GM12878 (cell line): ENCODE measurements around the gene JOSD2. TPM values are rescaled to one million over a fixed set of nuclear protein-coding genes. Genes with fewer than 3 reads are reported as not detected.

Experiments used
- ATAC-seq: fragments of 200-7000 bp; cut with Tn5 transposase; 3 replicates; pipeline ENCODE4 v1.9.1; 2020; ENCODE audit warnings: mild to moderate bottlenecking, moderate library complexity
- BruUV-seq: library from RNA; stranded (reverse); fragments of 400-500 nt; replicated peaks from 2 replicates; lab custom pipeline; 2021; lab: Mats Ljungman, UMichigan
- CTCF ChIA-PET: fragments of 300-600 bp; sonication (Branson Sonifier 250); formaldehyde crosslinking; extraction: SDS; loops from one replicate; lab custom pipeline; 2021; ENCODE audit warnings: inconsistent platforms; lab: Yijun Ruan, JAX
- POLR2A ChIA-PET: fragments of 350-600 bp; formaldehyde crosslinking; extraction: SDS; loops from one replicate; lab custom pipeline; 2021; ENCODE audit warnings: inconsistent platforms; lab: Charles Lee
- RAD21 ChIA-PET: fragments of 300-600 bp; sonication (Branson Sonifier 250); formaldehyde crosslinking; loops from one replicate; lab custom pipeline; 2023; ENCODE audit warnings: antibody characterized with exemption; ENCODE audit not compliant: unreplicated experiment; lab: Charles Lee
- SMC1A ChIA-PET: fragments of 300-600 bp; sonication (Branson Sonifier 250); formaldehyde crosslinking; loops from one replicate; lab custom pipeline; 2023; ENCODE audit not compliant: unreplicated experiment, uncharacterized antibody; lab: Charles Lee
- DNase-seq: peaks from one replicate; pipeline ENCODE4 v3.0.0-alpha.2; 2011; ENCODE audit warnings: low read depth, low spot score
- FAIRE-seq: peaks from 3 replicates; lab custom pipeline; 2011; peaks lifted over from hg19 to GRCh38; lab: Jason Lieb, UNC
- H2AFZ ChIP-seq: 2 replicates; pipeline ENCODE4 v1.6.0; 2011; ENCODE audit warnings: low read depth, low read length, control low read depth; ENCODE audit not compliant: control insufficient read depth
- H3K27ac ChIP-seq: 2 replicates; pipeline ENCODE4 v1.5.1; 2011; ENCODE audit warnings: control low read depth; ENCODE audit not compliant: control insufficient read depth, insufficient read depth
- H3K27me3 ChIP-seq, 2 experiments: replicated peaks in 1 of 2; 2 replicates each; pipeline versions ENCODE4 v1.6.0 to v1.6.1; 2011; ENCODE audit warnings: low read length in 1 of 2; ENCODE audit not compliant: control insufficient read depth in 2 of 2, insufficient read depth in 2 of 2
- H3K36me3 ChIP-seq, 2 experiments: 2 replicates each; pipeline ENCODE4 v1.5.1; 2011; ENCODE audit warnings: low read length in 1 of 2; ENCODE audit not compliant: control insufficient read depth in 2 of 2, insufficient read depth in 2 of 2
- H3K4me1 ChIP-seq: 2 replicates; pipeline ENCODE4 v1.6.1; 2011; ENCODE audit warnings: mild to moderate bottlenecking, low read length, moderate library complexity, mixed read lengths; ENCODE audit not compliant: control insufficient read depth, insufficient read depth
- H3K4me2 ChIP-seq: 2 replicates; pipeline ENCODE4 v1.6.0; 2011; ENCODE audit warnings: control low read depth; ENCODE audit not compliant: control insufficient read depth, insufficient read depth
- H3K4me3 ChIP-seq: fragments of 200-600 bp; sonication (generic); 2 replicates; pipeline ENCODE4 v1.5.1; 2016
- H3K79me2 ChIP-seq: 2 replicates; pipeline ENCODE4 v1.6.0; 2011; ENCODE audit warnings: low read length; ENCODE audit not compliant: control insufficient read depth, insufficient read depth
- H3K9ac ChIP-seq: 2 replicates; pipeline ENCODE4 v1.8.0; 2011; ENCODE audit warnings: low read length, control low read depth, mixed read lengths; ENCODE audit not compliant: control insufficient read depth, insufficient read depth
- H3K9me3 ChIP-seq: replicated peaks from 3 replicates; pipeline ENCODE4 v1.5.1; 2011; ENCODE audit warnings: mild to moderate bottlenecking, low read length; ENCODE audit not compliant: control insufficient read depth, insufficient read depth
- H4K20me1 ChIP-seq: 2 replicates; pipeline ENCODE4 v1.6.0; 2011; ENCODE audit not compliant: control insufficient read depth, insufficient read depth
- ASH2L ChIP-seq: fragments of 300-600, 200-600 bp; sonication (generic); IDR thresholded peaks from 2 replicates; pipeline ENCODE4 v1.6.1; 2017; ENCODE audit warnings: low read depth, mild to moderate bottlenecking, borderline replicate concordance
- ATF3 ChIP-seq: IDR thresholded peaks from 2 replicates; pipeline ENCODE4 v1.6.1; 2011; ENCODE audit warnings: low read depth, mild to moderate bottlenecking, low read length, moderate library complexity, borderline replicate concordance; ENCODE audit errors: extremely low read depth
- CREM ChIP-seq: IDR thresholded peaks from 2 replicates; pipeline ENCODE4 v1.6.1; 2014; ENCODE audit warnings: antibody characterized with exemption, low read depth
- HDAC6 ChIP-seq: fragments of 200-600 bp; sonication (generic); IDR thresholded peaks from one replicate; pipeline ENCODE4 v1.8.0; 2017; ENCODE audit warnings: antibody characterized with exemption; ENCODE audit not compliant: unreplicated experiment
- IRF3 ChIP-seq: fragments of 450-650 bp; IDR thresholded peaks from 2 replicates; pipeline ENCODE4 v1.6.1; 2014; ENCODE audit warnings: mild to moderate bottlenecking
- IRF5 ChIP-seq: fragments of 450-650 bp; IDR thresholded peaks from 2 replicates; pipeline ENCODE4 v1.6.1; 2017; ENCODE audit warnings: borderline replicate concordance
- KAT2A ChIP-seq: conservative IDR thresholded peaks from 2 replicates; pipeline ENCODE4 v1.6.1; 2011; ENCODE audit warnings: low read depth, low read length; ENCODE audit not compliant: control insufficient read depth
- MEF2B ChIP-seq: fragments of 450-650 bp; IDR thresholded peaks from 2 replicates; pipeline ENCODE4 v1.6.1; 2018; ENCODE audit warnings: mild to moderate bottlenecking, moderate library complexity; ENCODE audit not compliant: partially characterized antibody, poor library complexity, severe bottlenecking
- NFYA ChIP-seq: IDR thresholded peaks from 2 replicates; pipeline ENCODE4 v1.6.1; 2011; ENCODE audit warnings: low read depth, mild to moderate bottlenecking, low read length, improper control_type of control experiment, borderline replicate concordance
- RELB ChIP-seq: fragments of 450-650 bp; IDR thresholded peaks from 2 replicates; pipeline ENCODE4 v1.6.1; 2017; ENCODE audit warnings: low read depth, mild to moderate bottlenecking, moderate library complexity
- SMARCA5 ChIP-seq: fragments of 450-650 bp; IDR thresholded peaks from 2 replicates; pipeline ENCODE4 v1.6.1; 2017; ENCODE audit warnings: mild to moderate bottlenecking
- SPI1 ChIP-seq: IDR thresholded peaks from 2 replicates; pipeline ENCODE4 v1.6.1; 2011; ENCODE audit warnings: low read depth, mild to moderate bottlenecking, low read length, moderate library complexity, borderline replicate concordance; ENCODE audit not compliant: insufficient read depth
- TCF7 ChIP-seq: IDR thresholded peaks from 2 replicates; pipeline ENCODE4 v1.6.1; 2014; ENCODE audit warnings: antibody characterized with exemption, borderline replicate concordance
- WRNIP1 ChIP-seq: IDR thresholded peaks from 2 replicates; pipeline ENCODE4 v1.6.1; 2011; ENCODE audit warnings: low read depth, low read length, improper control_type of control experiment, borderline replicate concordance
- ZNF592 ChIP-seq: fragments of 450-650 bp; IDR thresholded peaks from 2 replicates; pipeline ENCODE4 v1.6.1; 2017; ENCODE audit warnings: mild to moderate bottlenecking, moderate library complexity
- WGBS: methylation state at CpG from one replicate; pipeline ENCODE4 v1.1.6; 2016; ENCODE audit warnings: low lambda C conversion rate; ENCODE audit not compliant: insufficient replicate concordance, insufficient coverage; ENCODE audit errors: missing lambda C conversion rate; 5-methylcytosine and 5-hydroxymethylcytosine counted together
- in situ Hi-C: fragments of 300-500 bp; cut with MboI; formaldehyde crosslinking; loops from 9 replicates; pipeline ENCODE4 v1.14.3; 2018; ENCODE audit warnings: mixed read lengths
- intact Hi-C: fragments of 100-400 bp; cut with micrococcal nuclease; formaldehyde crosslinking; loops from one replicate; pipeline ENCODE4 v1.14.2; 2022; ENCODE audit not compliant: unreplicated experiment
- polyA plus RNA-seq, 11 experiments: library from polyadenylated mRNA; depleted of rRNA in 4 of 11; unstranded in 6 of 11; stranded (reverse) in 5 of 11; fragments of >200 nt; fragmentation: Nextera tagmentation in 4 of 11; fragmentation: Illumina TruSeq in 1 of 11; extraction: Ambion mirVana in 4 of 11; extraction: Trizol in 1 of 11; gene quantifications; 1 replicate in 1 of 11; 2 replicates in 10 of 11; pipeline versions ENCODE4 v1.2.1 to v1.2.3, GENCODE V29; 2011 to 2016; ENCODE audit warnings: inconsistent platforms in 2 of 11, missing spikeins in 2 of 11, low read depth in 1 of 11
- total RNA-seq, 4 experiments: library from RNA; depleted of rRNA in 3 of 4; stranded (reverse); fragments of >200 nt in 3 of 4; fragmentation: Illumina TruSeq in 1 of 4; extraction: Trizol in 1 of 4; gene quantifications; 2 replicates each; pipeline versions ENCODE4 v1.2.1 to v1.2.3, GENCODE V29; 2013 to 2021

Gene JOSD2
- total and polyA plus RNA-seq, 10 of the 15 experiments (the other 5 are each of a cell fraction or from before 2014, with no cell fraction given), result 0.91 to 26.7 (median 13.0) TPM

GRCh38 chr19:50464348-50464747 lies 46.6 kb downstream of the JOSD2 start:
- in situ Hi-C loops (loop anchor here (5.0 kb wide), 1 partner anchor 97 kb away; the partner anchor contains the start of gene NAPSA), intact Hi-C loops (no loop called here)
- Histone ChIP-seq H3K79me2 (no peaks in the 10 kb centered on the region), H3K4me1 (peaks cover 20% of the 10 kb centered on the region), H2AFZ (no peak overlapping the region), H3K4me2 (no peak overlapping the region), H3K4me3 (no peak overlapping the region), H3K9ac (no peak overlapping the region), H3K27me3 (no peaks in the 10 kb centered on the region), H3K9me3 (no peaks in the 10 kb centered on the region), H3K27ac (no peak overlapping the region), H4K20me1 (no peaks in the 10 kb centered on the region), H3K36me3 (no peaks in the 10 kb centered on the region)
- no peak for FAIRE-seq
- ChIA-PET RAD21 (interaction anchor here (1.0 to 1.3 kb wide), 2 partner anchors 96 to 107 kb away, joined by 3 read pairs; no protein-coding TSS in a partner anchor), SMC1A (no interaction called here), CTCF (interaction anchor here (0.8 to 1.7 kb wide), 3 partner anchors 15 to 107 kb away, joined by 3 to 5 read pairs (median 3); partner anchors contain the start of gene JOSD2), POLR2A (interaction anchor here (0.6 kb wide), 1 partner anchor 48 kb away, joined by 4 read pairs; no protein-coding TSS in a partner anchor)
- no TSS peak for BruUV-seq
- WGBS, result 55% methylated on average over 19 of the region's 19 CpGs
- no peak for DNase-seq
- ATAC-seq, result no peak
- no peak for TF ChIP-seq IRF3
- no peak for TF ChIP-seq KAT2A
- no peak for TF ChIP-seq SPI1
- no peak for TF ChIP-seq NFYA
- TF ChIP-seq ASH2L, result no peak
- no peak for TF ChIP-seq HDAC6
- no peak for TF ChIP-seq RELB
- TF ChIP-seq SMARCA5, result no peak
- no peak for TF ChIP-seq WRNIP1
- no peak for TF ChIP-seq MEF2B
- TF ChIP-seq CREM, result no peak
- TF ChIP-seq ATF3, result no peak
- no peak for TF ChIP-seq TCF7
- no peak for TF ChIP-seq IRF5
- TF ChIP-seq ZNF592, result no peak
